BJ (cell line): ENCODE measurements around the gene BEAN1. TPM values are rescaled to one million over a fixed set of nuclear protein-coding genes. Genes with fewer than 3 reads are reported as not detected.

Source experiments
- CTCF ChIA-PET: fragments of 350-600 bp; formaldehyde crosslinking; extraction: SDS; loops from one replicate; lab custom pipeline; 2021; ENCODE audit warnings: antibody characterized with exemption, inconsistent platforms; lab: Yijun Ruan, JAX
- POLR2A ChIA-PET: fragments of 300-600 bp; sonication (Branson Sonifier 250); formaldehyde crosslinking; extraction: SDS; loops from one replicate; lab custom pipeline; 2021; ENCODE audit warnings: antibody characterized with exemption; lab: Charles Lee
- DNase-seq: peaks from one replicate; pipeline ENCODE4 v3.0.0-alpha.2; 2011; ENCODE audit warnings: low read depth
- H3K27me3 ChIP-seq: 2 replicates; pipeline ENCODE4 v1.6.0; 2011; ENCODE audit warnings: low read length; ENCODE audit not compliant: control insufficient read depth, insufficient read depth
- H3K36me3 ChIP-seq: 2 replicates; pipeline ENCODE4 v1.5.1; 2011; ENCODE audit warnings: low read length; ENCODE audit not compliant: control insufficient read depth, insufficient read depth
- H3K4me3 ChIP-seq: 2 replicates; pipeline ENCODE4 v1.5.1; 2011; ENCODE audit warnings: low read depth, mild to moderate bottlenecking, control low read depth, low read length
- polyA plus RNA-seq: library from polyadenylated mRNA; depleted of rRNA; stranded (reverse); fragments of >200 nt; gene quantifications from 2 replicates; pipeline ENCODE4 v1.2.3, GENCODE V29; 2011
- TF ChIP-seq, protein P1 (sequence below): IDR thresholded peaks from 2 replicates; pipeline ENCODE4 v1.5.1; 2011; ENCODE audit warnings: low read depth, mild to moderate bottlenecking, control low read depth, inconsistent platforms, low read length, moderate library complexity; ENCODE audit not compliant: insufficient read depth

Gene BEAN1
- polyA plus RNA-seq, 1 experiment: not detected

DNA sequence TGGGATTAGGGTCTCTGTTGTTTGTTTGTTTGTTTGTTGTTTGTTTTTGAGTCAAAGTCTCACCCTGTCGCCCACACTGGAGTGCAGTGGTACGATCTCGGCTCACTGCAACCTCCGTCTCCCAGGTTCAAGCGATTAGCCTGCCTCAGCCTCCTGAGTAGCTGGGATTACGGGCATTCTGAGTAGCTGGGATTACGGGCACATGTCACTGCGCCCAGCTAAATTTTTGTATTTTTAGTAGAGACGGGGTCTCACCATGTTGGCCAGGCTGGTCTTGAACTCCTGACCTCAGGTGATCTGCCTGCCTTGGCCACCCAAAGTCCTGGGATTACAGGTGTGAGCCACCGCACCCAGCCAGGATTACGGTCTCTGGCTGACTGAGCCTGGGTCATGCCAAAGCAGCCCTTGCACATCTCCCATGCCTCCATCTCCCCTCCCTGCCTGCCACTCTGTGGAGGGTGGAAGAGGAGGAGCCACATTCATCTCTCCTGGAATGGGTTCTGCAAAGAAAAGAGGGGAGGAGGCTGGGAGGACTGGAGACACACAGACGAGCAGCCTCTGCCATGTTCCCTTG is 59.2 kb downstream of the BEAN1 start:
- DNase-seq: no peak
- CTCF ChIA-PET: interaction anchor here (1.3 to 3.1 kb wide), 4 partner anchors 10 to 141 kb away, joined by 4 to 13 read pairs (median 8); no protein-coding TSS in a partner anchor
- Histone ChIP-seq H3K36me3 (no peaks in the 10 kb centered on the region), H3K27me3 (no peaks in the 10 kb centered on the region; the same call in none of the 2 replicates), H3K4me3 (no peak overlapping the region)
- TF ChIP-seq, protein P1, sequence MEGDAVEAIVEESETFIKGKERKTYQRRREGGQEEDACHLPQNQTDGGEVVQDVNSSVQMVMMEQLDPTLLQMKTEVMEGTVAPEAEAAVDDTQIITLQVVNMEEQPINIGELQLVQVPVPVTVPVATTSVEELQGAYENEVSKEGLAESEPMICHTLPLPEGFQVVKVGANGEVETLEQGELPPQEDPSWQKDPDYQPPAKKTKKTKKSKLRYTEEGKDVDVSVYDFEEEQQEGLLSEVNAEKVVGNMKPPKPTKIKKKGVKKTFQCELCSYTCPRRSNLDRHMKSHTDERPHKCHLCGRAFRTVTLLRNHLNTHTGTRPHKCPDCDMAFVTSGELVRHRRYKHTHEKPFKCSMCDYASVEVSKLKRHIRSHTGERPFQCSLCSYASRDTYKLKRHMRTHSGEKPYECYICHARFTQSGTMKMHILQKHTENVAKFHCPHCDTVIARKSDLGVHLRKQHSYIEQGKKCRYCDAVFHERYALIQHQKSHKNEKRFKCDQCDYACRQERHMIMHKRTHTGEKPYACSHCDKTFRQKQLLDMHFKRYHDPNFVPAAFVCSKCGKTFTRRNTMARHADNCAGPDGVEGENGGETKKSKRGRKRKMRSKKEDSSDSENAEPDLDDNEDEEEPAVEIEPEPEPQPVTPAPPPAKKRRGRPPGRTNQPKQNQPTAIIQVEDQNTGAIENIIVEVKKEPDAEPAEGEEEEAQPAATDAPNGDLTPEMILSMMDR: no peak
- POLR2A ChIA-PET: no interaction called here

DNA sequence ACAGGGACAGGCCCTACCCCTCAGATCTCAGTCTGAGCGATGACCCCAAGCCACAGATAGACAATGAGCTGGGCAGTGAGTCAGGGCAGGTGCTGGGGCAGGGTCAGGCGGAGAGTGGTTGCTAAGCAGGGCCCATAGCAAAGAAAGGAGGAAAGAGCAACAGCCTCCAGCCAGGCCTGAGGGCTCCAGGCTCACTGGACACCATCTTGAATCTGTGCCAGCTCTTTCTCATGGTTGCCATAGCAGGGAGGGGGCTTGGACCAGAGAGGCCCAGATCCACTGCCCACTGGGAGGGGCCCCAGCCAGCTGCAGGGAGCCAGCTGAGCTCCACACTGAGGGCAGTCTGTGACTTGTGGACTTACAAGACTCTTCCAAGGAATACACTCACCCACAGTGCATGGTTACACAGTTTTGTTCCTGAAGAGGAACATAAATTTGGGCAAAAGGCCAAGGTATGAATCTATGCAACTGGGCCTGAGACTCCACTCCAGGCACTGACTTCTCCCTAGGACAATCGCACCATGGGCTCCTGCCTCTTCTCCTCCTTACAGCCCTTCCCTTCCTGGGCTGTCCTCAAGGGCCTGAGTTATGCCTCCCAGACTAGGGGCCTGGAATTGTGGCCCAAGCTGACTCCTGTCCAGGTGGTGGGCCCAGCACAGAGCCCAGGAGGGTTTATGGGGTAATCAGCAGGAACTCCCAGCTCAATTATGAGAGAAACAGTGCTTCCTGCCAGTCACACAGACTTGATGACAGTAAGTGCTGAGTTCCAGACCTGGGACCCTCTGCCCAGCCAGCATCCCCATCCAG is 59.9 kb downstream of the BEAN1 start:
- CTCF ChIA-PET: interaction anchor here (1.3 to 3.1 kb wide), 4 partner anchors 10 to 141 kb away, joined by 4 to 13 read pairs (median 8); no protein-coding TSS in a partner anchor
- TF ChIP-seq, protein P1: no peak
- H3K27me3 ChIP-seq: no peaks in the 10 kb centered on the region; the same call in none of the 2 replicates
- H3K36me3 ChIP-seq: no peaks in the 10 kb centered on the region
- no peak overlapping the region for H3K4me3 ChIP-seq
- POLR2A ChIA-PET: no interaction called here
- DNase-seq: no peak

DNA sequence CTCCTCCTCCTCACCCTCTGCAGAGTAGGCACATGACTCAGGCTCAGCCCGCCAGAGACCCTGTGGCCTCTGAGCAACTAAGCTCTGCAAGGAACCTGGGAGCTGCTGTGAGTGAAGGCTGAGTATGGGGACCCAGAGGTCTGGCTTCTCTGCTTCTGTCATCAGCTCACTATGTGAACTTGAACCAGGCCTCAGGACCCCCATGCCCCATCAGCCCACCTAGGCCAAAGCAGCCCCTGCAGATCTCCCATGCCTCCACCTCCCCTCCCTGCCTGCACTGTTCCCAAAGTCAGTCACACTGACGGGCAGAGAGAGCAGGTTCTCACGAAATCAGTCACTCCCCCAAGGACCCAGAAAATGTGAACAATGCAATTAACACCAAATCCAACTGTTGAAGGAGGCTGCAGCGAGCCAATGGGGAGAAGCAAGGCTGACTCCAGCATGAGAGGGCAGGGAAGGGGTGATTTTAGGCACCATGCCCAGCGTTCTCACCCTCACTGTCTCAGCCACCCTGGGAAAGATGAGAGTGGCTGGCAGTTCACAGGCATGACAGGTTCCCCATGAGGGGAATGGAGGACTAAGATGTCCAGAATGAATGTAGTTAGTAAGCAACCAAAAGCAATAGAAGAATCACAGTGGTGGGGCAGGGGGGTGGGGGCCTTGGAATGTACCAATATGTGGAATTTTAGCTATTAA is 60.6 kb downstream of the BEAN1 start:
- Histone ChIP-seq H3K4me3 (no peak overlapping the region), H3K27me3 (no peaks in the 10 kb centered on the region; the same call in 1 of the 2 replicates), H3K36me3 (no peaks in the 10 kb centered on the region)
- POLR2A ChIA-PET: no interaction called here
- no peak for DNase-seq
- TF ChIP-seq, protein P1: no peak
- CTCF ChIA-PET: interaction anchor here (1.6 to 3.1 kb wide), 3 partner anchors 11 to 82 kb away, joined by 7 to 13 read pairs (median 8); no protein-coding TSS in a partner anchor

DNA sequence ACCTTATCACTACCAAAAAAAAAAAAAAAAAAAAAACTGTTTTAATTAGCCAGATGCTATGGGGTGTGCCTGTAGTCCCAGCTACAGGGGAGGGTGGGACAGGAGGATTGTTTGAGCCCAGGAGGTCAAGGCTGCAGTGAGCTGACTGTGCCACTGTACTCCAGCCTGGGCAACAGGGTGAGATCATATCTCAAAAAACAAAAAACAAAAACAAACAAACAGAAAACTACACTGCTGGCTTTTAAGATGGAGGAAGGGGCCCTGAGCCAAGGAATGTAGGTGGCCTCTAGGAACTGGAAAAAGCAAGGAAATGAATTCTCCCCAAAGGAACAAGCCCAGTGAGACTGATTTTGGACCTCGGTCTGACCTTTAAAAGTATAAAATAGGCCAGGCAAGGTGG is 61.4 kb downstream of the BEAN1 start:
- no peak for DNase-seq
- no peaks in the 10 kb centered on the region; the same call in 1 of the 2 replicates for H3K27me3 ChIP-seq
- H3K4me3 ChIP-seq: no peak overlapping the region
- POLR2A ChIA-PET: no interaction called here
- TF ChIP-seq, protein P1: no peak
- no peaks in the 10 kb centered on the region for H3K36me3 ChIP-seq
- CTCF ChIA-PET: interaction anchor here (1.9 to 3.1 kb wide), 2 partner anchors 27 to 82 kb away, joined by 8 to 13 read pairs; no protein-coding TSS in a partner anchor
